Middle frontal gyrus (tissue), 1 donor: ENCODE results near the gene UNC79.

Experiments used
- DNase-seq: peaks from one replicate; pipeline ENCODE4 v3.0.0-alpha.2; 2015; ENCODE audit warnings: low spot score; ENCODE audit errors: extremely low spot score

Gene UNC79

GRCh38 chr14:93655078-93655750 is 224.5 kb downstream of the UNC79 start:
- peak; percentile 84 for DNase-seq

- no peak for DNase-seq
These were observed 227.1 kb downstream of the UNC79 start for GRCh38 chr14:93657875-93658274.

GRCh38 chr14:93663317-93663716 is 232.6 kb downstream of the UNC79 start:
- DNase-seq, result no peak

- no peak for DNase-seq
These were observed 234.4 kb downstream of the UNC79 start for GRCh38 chr14:93665169-93665568.

GRCh38 chr14:93669632-93670031 is 238.9 kb downstream of the UNC79 start:
- no peak for DNase-seq

GRCh38 chr14:93674343-93674742 is 243.6 kb downstream of the UNC79 start:
- no peak for DNase-seq

- no peak for DNase-seq
These were observed 244.9 kb downstream of the UNC79 start for GRCh38 chr14:93675651-93676050.

- no peak for DNase-seq
These were observed 245.7 kb downstream of the UNC79 start for GRCh38 chr14:93676416-93676958.

- no peak for DNase-seq
These were observed 251.7 kb downstream of the UNC79 start for GRCh38 chr14:93682459-93682858.

GRCh38 chr14:93683226-93683625 is 252.5 kb downstream of the UNC79 start:
- DNase-seq, result no peak

GRCh38 chr14:93685121-93685895 is 254.6 kb downstream of the UNC79 start:
- DNase-seq, result no peak

- DNase-seq, result no peak
These were observed 255.5 kb downstream of the UNC79 start for GRCh38 chr14:93686268-93686667.

GRCh38 chr14:93688239-93688666 is 257.5 kb downstream of the UNC79 start:
- no peak for DNase-seq

GRCh38 chr14:93688820-93689219 is 258.1 kb downstream of the UNC79 start:
- no peak for DNase-seq

GRCh38 chr14:93690146-93690545 is 259.4 kb downstream of the UNC79 start:
- no peak for DNase-seq

GRCh38 chr14:93691042-93691780 is 260.5 kb downstream of the UNC79 start:
- no peak for DNase-seq

GRCh38 chr14:93693914-93694313 is 263.2 kb downstream of the UNC79 start:
- DNase-seq, result no peak

- DNase-seq, result no peak
These were observed 270.2 kb downstream of the UNC79 start for GRCh38 chr14:93700928-93701327.

- DNase-seq, result no peak
These were observed 270.8 kb downstream of the UNC79 start for GRCh38 chr14:93701562-93701961.

GRCh38 chr14:93702946-93703345 is 272.2 kb downstream of the UNC79 start:
- no peak for DNase-seq

GRCh38 chr14:93703941-93704340 is 273.2 kb downstream of the UNC79 start:
- DNase-seq, result no peak
